GM12878 (cell line): ENCODE data around the gene SLC22A23.

Source experiments
- CBFB ChIP-seq: IDR thresholded peaks from 2 replicates; pipeline ENCODE4 v1.6.1; 2016; ENCODE audit warnings: antibody characterized with exemption, low read depth
- POLR2AphosphoS5 ChIP-seq: IDR thresholded peaks from 2 replicates; pipeline ENCODE4 v1.6.1; 2011; ENCODE audit warnings: mild to moderate bottlenecking, low read length, inconsistent platforms
- TCF7 ChIP-seq: IDR thresholded peaks from 2 replicates; pipeline ENCODE4 v1.6.1; 2014; ENCODE audit warnings: antibody characterized with exemption, borderline replicate concordance

- no peak for TF ChIP-seq CBFB
- no peak for TF ChIP-seq TCF7
- TF ChIP-seq POLR2AphosphoS5, result no peak
Measured at GRCh38 chr6:3355011-3355357, 101.9 kb downstream of the SLC22A23 start.
